Measurements from ENCODE around the gene FANCE.
A peak's percentile ranks its signal among the peaks of the same experiment; 100 is the strongest.

Gene FANCE

DNA sequence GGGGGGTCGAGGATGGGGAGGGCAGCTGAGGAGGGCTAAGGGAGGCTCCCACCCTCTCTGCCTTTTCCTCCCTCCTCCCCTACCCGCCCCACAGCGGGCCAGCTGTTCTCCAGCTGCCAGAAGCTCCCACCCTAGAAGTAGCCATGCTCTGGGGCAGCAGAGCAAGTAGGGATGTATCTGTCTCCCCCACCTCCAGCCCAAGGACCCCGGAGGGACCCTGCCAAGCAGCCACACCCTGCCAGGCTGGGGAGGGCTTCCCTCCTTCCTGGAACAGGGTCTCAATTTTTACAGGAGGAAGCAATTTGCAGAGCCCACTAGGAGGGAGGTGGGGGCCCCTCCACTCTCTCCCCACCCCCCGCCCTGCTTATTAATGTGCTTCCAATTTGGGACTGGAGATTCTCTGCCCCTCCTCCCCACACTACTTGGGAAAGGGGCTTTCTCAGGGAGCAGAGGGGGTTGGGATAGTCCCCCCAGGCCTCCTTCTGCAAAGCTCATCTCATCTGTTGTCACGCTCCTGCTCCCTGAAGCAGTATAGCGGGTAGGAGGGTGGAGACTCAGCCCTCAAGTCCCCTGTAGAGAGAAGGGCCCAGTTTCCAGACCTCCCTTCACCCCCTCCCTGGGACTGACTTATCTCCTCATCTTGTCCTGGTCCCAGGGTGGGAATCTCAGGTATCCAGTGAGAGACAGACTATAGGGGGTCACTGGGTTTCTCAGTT lies 40.3 kb downstream of the FANCE start:
- DNase-seq = no peak

DNA sequence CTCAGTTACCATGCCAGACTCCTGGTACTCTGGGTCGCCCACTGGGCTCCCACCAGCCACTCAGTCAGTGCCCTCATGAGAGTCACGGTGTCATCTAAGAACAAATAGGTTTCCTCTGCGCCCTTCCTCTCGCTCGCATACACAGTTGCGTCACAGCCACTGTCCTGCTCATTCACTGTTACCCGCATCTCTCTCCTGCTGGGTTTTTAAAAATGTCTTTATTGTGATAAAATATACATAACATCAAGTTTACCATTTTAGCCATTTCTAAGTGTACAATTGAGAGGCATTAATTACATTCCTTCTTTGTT lies 40.8 kb downstream of the FANCE start:
- in situ Hi-C loops (cut with MboI; ENCODE audit: low pct_unique_long_range_greater_than_20kb, low sequenced_read_pairs) = no loop called here

More for the DNA sequence above, 40.3 kb downstream of the FANCE start:
- in situ Hi-C loops (cut with MboI; ENCODE audit: low pct_unique_long_range_greater_than_20kb, low sequenced_read_pairs) = no loop called here

DNA sequence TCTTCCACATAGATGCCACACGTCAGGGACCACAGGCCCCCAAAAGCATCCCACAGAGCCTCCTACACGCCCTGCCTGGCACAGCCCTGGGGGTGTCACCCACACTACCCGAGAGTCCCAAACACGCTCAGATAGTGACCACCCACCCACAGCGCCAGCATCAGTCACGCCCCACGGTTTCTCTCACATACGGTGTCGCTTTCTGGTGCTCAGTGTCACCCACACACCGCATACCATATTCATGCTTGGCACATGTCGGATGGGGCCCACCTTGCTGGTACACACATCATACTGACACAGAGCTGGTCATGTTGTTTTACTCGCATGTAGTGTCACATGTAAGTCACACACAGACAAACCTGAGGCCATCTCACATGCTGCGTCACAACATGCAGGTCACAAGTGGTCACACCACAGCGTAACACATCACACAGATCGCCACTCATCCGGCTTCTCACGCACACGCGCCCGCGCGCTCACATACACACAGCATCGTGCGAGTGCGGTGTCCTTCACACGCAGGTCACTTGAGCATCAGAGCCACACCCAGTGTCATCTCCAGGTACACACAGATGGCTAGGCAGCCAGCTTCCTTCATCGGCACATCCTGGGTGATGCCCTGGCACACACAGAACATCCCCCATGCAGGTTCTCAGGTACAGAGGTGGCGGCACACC lies 41.3 kb downstream of the FANCE start:
- no peak for DNase-seq
- in situ Hi-C loops (cut with MboI; ENCODE audit: low pct_unique_long_range_greater_than_20kb, low sequenced_read_pairs) = no loop called here

More for the DNA sequence above, 40.8 kb downstream of the FANCE start:
- no peak for DNase-seq

DNA sequence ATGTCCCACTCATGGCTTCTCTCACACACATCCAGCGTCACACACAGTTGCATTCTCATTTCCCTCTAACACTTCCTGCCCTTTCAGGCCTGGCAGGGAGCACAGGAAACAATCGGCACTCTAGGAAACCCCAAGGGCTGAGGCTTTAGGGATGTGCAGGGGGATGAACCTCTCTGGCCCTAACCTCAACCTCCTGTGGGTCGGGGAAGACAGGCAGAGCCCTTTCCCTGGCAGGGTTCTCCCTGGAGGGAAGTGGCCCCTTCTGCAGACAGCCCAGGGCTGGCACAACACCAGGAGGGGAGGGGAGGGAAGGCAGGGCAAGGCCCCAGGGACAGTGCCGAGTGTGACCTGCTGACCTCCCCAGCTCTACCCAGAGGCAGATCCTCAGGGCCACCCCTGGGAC lies 42.0 kb downstream of the FANCE start:
- peak; percentile 77 for DNase-seq
- in situ Hi-C loops (cut with MboI; ENCODE audit: low pct_unique_long_range_greater_than_20kb, low sequenced_read_pairs) = no loop called here

DNA sequence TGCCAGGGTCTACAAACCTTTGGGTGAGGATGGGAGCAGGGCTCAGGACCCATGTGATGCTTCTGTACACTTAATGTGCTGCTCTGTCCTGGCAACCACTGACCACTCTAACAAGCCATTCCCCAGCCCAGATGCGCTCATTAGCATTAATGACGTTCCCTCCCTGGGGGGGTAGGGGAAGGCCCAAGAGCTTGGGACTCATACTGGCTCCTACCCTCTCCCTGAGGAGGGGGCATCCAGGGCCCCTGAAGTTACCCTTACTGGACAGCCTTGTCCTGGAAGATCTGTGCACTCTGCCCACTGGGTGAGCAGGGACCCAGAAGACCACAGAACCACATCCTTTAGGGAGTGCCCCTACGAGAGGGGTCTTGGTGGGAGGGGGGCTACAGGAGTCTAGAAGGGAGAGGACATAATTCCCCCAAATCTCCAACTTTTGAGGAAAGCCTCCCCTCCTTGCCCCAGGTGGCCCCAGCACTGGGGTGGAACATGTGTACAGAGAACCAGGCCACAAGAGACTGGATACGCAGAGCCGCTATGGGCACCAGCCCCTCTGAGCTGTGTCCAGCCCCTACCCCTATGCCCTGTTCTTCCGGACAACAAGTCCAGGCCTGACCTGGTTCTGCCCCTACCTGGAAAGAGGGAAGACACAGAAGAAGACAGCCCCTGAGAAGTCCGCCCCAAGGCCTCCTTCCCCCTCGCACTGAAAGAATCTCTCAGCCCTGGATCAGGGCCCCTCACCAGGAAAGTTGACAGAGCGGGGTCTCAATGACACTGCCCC lies 43.3 kb downstream of the FANCE start:
- no peak for DNase-seq
- in situ Hi-C loops (cut with MboI; ENCODE audit: low pct_unique_long_range_greater_than_20kb, low sequenced_read_pairs) = no loop called here

DNA sequence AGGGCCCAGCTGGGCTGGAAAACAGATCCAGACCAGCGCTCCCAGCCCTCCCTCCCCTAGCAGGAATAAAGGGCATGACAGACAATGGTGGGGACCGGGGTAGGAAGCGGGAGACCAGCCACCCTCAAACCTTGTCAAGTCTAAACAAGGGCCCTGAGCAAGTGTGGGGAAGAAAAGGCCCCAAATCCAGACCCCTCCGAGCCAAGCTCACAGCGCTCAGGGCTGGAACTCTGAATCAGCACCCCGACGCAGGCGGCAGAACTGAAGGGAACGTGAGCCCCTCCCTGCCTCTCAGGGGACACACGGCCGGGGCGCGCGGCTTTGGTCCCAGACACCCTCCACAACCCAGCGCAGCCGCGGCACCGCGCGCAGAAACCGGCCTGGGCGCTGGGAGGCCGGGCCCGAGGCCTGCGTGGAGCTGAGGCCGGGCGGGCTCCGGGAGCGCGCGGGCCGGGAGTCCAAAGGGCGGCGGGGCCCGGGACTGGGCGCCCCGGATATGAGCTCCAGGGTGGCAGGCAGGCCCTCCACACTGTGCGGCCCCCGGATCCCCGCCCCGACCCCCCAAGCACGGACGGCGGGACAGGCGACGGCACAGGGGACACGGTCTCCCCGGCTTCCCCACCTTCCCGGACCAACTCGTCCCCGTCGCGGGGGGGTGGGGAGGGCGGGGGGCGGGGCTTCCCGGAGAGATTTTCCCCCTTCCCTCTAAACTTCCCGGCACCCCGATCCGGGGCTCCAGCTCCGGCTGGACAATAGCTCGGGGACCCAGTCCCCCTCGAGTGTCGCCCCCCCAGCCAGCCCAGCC lies 44.1 kb downstream of the FANCE start:
- in situ Hi-C loops (cut with MboI; ENCODE audit: low pct_unique_long_range_greater_than_20kb, low sequenced_read_pairs) = no loop called here
- no peak for DNase-seq

DNA sequence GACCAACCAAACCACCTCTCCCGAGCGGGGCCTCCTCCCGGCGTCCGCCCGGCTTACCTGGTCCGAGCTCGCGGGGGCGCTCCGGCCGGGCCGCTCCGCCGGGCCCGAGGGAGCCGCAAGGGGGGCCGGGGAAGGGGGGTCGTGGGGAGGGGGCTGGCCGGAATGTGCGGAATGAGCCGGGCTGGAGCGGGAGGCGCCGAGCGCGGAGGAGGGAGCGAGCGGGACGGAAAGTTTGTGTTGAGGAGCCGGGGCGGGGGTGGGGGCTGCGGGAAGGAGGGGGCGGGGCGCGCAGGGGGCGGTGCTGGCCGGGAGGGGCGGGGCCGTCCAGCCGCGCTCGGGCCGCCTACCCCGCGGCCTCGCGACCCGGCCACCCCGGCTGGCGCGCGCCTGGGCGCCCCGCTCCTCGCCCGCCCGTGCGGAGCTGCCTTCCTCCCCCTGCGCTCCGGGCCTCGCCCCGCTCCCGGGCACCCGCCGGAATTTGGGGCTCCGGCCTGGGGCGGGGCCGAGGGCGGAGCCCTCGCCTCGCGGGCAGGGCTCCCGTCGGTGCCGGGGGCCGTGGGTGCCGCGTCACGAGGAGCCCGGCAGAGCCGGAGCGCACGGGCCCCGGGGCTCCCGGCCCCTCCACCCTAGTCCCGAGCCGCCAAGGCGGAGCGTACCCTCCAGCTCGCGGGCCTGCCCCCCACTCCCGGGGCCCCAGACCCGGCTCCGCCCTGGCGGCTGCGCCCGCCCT lies 44.9 kb downstream of the FANCE start, which contains the start of gene TEAD3:
TEAD3 (minus strand) TSS at position 239 of the 730 bp plus-strand sequence.
- no peak for DNase-seq
- in situ Hi-C loops (cut with MboI; ENCODE audit: low pct_unique_long_range_greater_than_20kb, low sequenced_read_pairs) = no loop called here

DNA sequence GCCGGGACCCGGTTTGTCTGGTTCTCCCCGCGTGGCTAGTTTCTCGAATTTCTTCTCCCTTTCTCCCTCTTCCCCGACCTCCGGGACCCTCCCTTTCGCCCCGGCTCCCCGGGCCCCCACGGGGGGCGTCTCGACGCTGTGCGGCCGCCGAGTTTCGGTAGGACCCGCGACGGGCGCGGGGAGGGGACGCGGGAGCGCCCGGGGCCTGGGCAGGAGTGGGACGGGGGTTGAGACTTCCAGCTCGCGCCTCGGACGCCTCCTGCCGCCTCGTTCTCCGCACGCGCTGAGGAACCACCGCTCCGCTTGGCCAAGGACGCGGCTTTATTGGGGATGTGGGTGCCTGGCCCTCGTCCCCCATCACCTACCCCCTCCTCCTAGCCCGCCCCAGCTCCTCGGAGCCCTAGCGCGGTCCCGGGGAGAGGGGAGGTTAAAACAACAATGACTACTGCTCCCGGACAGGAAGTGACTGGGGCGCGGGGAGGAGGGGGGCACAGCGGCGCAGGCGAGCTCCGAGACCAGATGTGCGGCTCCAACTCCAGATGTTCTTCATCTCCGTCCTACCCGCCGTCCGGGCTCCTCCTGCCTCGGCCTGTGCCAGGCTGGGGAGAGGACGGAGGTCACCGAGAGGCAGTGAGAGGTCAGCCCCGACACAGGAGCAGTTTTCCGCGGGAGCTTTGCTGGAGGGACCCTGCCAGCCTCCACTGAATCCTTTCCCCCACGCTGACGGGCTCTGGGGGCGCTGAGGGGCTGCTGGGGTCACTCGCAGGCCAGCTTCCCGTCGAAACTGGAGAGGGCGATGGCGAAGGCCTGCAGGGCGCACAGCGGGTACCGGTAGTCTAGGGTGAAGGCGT lies 45.7 kb downstream of the FANCE start:
- in situ Hi-C loops (cut with MboI; ENCODE audit: low pct_unique_long_range_greater_than_20kb, low sequenced_read_pairs) = no loop called here
- DNase-seq = peak; percentile 60

DNA sequence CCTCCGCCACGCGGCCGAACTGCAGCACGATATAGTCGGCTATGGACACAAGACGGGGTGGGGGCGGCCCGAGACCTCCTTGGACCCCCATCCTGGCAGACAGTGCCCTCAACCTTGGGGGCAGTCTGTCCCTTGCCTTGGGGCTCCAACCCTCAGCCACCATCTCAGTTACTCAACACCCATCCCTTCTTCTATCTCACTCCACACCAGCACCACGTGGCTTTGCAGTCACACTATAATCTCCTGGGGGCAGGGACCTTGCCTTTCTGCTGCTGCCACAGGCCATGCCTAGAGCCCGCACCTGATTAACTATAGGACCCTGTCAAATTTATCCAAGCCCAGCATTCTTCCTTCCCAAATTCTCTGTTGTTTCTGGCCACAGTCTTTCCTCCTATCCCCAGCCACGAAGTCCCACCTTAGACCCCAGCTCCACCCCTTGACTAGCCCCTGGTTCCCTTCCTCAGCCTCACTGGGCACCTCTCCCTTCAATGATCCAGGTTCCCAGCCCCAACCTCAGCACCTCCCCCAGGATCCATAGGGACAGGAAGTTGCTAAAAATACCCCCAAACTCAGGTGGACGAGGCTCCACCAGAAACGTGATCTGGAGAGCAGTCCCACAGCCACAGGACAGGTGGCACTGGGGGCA lies 46.4 kb downstream of the FANCE start:
- no peak for DNase-seq
- in situ Hi-C loops (cut with MboI; ENCODE audit: low pct_unique_long_range_greater_than_20kb, low sequenced_read_pairs) = no loop called here

DNA sequence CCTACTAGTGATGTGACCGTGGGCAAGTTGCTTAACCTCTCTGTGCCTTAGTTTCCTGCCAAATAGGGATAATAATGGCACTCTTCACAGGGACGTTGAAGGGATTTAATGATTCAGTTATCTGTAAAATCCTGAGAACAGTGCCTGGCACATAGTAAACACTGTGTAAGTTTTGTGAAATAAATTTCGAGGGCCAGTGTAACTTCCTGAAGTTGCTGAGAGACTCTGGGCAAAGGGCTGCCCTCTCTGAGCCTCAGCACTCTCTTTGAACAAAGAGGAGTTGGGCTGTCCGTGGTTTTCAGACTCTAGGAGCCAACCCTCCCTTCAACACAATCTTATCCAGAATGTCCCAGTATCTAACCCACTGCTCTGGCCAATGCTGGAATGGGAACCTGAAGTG lies 47.2 kb downstream of the FANCE start:
- no peak for DNase-seq
- in situ Hi-C loops (cut with MboI; ENCODE audit: low pct_unique_long_range_greater_than_20kb, low sequenced_read_pairs) = no loop called here

DNA sequence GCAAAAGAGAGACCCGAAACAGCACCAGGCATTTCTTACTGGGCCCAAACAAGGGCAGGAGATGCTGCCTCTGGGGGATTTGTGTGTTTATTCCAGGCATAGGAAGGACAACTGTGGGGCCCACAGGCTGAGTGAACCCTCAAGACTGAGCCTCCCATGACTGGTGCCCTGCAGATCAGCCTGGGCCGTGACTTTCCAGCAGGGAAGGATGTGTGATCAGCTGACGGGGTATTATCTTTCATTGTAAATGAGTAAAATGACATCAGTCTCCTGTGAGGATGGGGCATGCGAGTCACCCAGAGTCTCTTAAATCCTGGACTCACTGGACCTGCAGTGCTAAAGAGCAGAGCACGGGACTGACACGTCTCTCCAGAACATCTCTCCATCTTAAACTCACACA lies 48.6 kb downstream of the FANCE start:
- no peak for DNase-seq
- in situ Hi-C loops (cut with MboI; ENCODE audit: low pct_unique_long_range_greater_than_20kb, low sequenced_read_pairs) = no loop called here

DNA sequence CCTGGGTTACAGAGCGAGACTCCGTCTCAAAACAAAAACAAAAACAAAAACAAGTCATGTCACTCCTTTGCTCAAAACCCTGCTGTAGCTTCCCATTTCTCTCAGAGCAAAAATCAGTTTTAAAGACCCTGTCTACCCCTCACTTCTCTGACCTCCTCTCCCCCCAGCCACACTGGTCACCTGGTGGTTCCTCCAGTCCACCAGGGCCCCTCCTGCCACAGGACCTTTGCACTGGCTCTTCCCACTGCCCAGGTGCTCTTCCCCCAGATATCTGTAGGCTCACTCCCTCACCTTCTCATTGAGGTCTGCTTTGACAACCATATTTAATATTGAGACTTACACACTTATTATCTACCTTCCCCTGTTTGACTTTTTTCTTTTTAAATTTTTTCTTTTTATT lies 49.6 kb downstream of the FANCE start:
- in situ Hi-C loops (cut with MboI; ENCODE audit: low pct_unique_long_range_greater_than_20kb, low sequenced_read_pairs) = no loop called here
- no peak for DNase-seq

DNA sequence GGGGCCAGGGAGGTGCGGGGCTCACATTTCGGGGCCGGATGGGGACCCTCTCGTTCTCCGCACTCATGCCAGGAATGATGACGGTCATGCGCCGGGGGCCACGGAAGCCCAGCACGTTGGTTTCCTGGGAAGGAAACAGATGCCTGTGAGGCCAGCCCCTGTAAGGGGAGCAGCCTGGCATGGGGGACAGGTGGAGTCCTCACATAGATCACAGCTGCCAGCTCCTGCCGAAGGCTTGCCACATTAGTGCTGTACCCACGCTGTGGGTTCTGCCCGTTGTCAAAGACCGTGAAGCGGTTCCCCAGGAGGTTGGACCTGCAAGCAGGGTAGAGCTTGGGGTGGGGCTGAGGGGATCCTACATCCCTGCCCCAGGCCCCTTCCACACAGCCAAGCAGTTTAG lies 51.4 kb downstream of the FANCE start:
- in situ Hi-C loops (cut with MboI; ENCODE audit: low pct_unique_long_range_greater_than_20kb, low sequenced_read_pairs) = no loop called here
- no peak for DNase-seq

DNA sequence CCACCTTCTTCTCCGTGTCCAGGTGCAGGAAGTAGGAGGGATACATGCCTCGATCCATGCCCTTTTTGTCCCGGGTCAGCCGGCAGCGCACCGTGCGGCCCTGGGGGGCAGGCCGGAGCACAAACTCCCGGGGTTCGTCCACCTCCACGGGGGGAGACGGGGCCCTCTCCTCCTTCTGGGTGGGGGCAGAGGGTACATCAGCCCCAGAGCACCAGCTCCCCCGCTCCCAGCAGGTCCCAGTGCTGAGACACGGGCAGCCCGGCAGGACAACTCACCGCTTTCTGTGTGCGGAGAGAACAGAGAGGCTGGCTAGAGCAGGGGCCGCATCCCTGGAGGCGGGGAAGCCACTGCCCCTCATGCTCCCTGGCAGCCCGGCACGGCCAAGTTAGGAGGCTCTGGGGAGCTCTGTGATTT lies 53.9 kb downstream of the FANCE start:
- DNase-seq = no peak
- in situ Hi-C loops (cut with MboI; ENCODE audit: low pct_unique_long_range_greater_than_20kb, low sequenced_read_pairs) = no loop called here

DNA sequence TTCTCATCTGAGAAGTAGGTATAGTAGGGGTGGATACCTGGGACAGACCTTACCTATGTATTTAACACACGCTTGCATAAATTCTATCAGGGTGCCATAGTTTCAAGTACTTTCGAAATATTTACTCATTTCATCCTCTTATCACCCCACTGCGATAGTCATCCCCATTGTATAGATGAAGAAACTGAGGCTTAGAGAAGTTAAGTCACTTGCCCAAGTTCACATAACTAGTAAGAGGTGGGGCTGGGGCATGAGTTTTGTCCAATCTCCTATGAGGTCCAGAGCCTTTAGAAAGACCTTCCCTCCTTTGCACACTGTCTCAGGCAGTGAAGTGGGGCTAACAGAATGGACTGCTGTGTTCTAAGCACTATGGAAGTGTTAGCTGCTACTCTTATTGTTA lies 54.4 kb downstream of the FANCE start:
- no peak for DNase-seq
- in situ Hi-C loops (cut with MboI; ENCODE audit: low pct_unique_long_range_greater_than_20kb, low sequenced_read_pairs) = no loop called here

DNA sequence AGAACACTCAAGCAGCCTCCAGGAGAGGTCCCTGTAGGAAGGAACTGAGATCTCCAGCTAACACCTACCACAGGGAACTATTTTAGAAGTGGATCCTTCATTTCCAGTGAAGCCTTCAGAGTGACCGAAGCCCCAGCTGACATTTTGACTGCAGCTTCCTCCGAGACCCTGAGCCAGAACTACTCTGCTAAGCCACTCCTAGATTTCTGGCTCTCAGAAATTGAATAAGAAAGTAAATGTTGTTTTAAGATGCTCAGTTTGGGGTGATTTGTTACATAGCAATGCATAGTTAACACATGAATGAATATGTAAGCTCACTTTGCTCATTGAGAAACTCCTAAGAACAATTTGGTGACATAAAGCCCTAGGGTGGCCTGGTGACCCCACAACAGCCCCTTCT lies 55.1 kb downstream of the FANCE start:
- no peak for DNase-seq

DNA sequence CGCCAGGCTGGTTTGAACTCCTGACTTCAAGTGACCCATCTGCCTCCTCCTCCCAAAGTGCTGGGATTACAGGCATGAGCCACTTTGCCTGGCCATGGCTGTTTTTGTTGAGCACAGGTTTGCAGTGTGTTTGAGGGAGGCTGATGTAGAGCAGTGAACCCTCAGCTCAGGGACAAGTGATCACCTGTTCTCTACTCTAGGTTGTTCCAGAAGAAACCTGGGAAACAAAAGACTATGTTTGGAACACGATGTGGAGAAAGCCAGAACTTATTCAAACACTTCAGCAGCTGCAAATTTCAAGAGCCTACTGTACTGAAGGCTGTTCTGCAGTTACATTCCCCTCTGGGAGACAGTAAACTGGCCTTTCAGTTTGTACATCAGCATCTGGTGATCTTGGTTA lies 55.9 kb downstream of the FANCE start:
- in situ Hi-C loops (cut with MboI; ENCODE audit: low pct_unique_long_range_greater_than_20kb, low sequenced_read_pairs) = no loop called here
- no peak for DNase-seq

More for the DNA sequence above, 55.1 kb downstream of the FANCE start:
- in situ Hi-C loops (cut with MboI; ENCODE audit: low pct_unique_long_range_greater_than_20kb, low sequenced_read_pairs) = no loop called here

DNA sequence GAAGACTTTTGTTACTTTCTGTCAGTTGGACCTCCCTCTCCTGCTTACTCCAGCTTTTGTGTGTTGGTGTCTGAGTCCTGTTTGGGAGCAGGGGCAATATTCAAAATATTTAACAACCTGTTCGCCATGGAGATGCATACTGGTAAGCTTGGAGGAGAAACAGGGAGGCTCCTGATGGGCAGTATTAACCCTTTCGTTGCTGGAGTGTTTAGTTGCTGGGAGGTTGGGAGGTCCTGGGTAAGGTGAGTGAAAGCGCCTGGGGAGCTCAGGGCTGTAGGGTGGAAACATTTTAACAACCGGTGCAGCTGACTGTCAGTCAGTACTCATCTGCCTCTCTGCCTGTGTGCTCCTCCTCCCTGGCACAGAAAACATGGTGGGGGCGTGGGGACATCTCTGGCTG lies 56.4 kb downstream of the FANCE start:
- in situ Hi-C loops (cut with MboI; ENCODE audit: low pct_unique_long_range_greater_than_20kb, low sequenced_read_pairs) = no loop called here
- no peak for DNase-seq

Data from KBM-7 (cell line).